NCI-H2196 treated with DMSO at 0.1 percent for 48 hours (cell line): ENCODE results near the gene CHD5.

Source experiments
- DNase-seq: peaks from one replicate; lab custom pipeline; 2025; ENCODE audit not compliant: unreplicated experiment; lab: John Stamatoyannopoulos, UW

CHD5 gene

GRCh38 chr1:6157132-6157527 lies 23.0 kb downstream of the CHD5 start:
- DNase-seq: no peak

- no peak for DNase-seq
Observed at GRCh38 chr1:6154525-6155319, 25.4 kb downstream of the CHD5 start.

- DNase-seq: no peak
Observed at GRCh38 chr1:6152882-6153281, 27.2 kb downstream of the CHD5 start.

- DNase-seq: no peak
Observed at GRCh38 chr1:6152181-6152580, 27.9 kb downstream of the CHD5 start.

GRCh38 chr1:6151291-6151822 lies 28.8 kb downstream of the CHD5 start:
- no peak for DNase-seq

- no peak for DNase-seq
Observed at GRCh38 chr1:6150006-6150938, 29.8 kb downstream of the CHD5 start.

- DNase-seq: no peak
Observed at GRCh38 chr1:6149597-6149996, 30.5 kb downstream of the CHD5 start.

GRCh38 chr1:6148497-6149241 lies 31.5 kb downstream of the CHD5 start:
- no peak for DNase-seq

GRCh38 chr1:6145864-6146410 lies 34.2 kb downstream of the CHD5 start:
- DNase-seq: no peak

- no peak for DNase-seq
Observed at GRCh38 chr1:6145396-6145750, 34.7 kb downstream of the CHD5 start.

GRCh38 chr1:6144647-6145395 lies 35.3 kb downstream of the CHD5 start:
- DNase-seq: no peak

GRCh38 chr1:6144175-6144574 lies 35.9 kb downstream of the CHD5 start:
- no peak for DNase-seq

GRCh38 chr1:6143395-6143794 lies 36.7 kb downstream of the CHD5 start:
- no peak for DNase-seq

- DNase-seq: no peak
Observed at GRCh38 chr1:6142734-6143133, 37.4 kb downstream of the CHD5 start.

- no peak for DNase-seq
Observed at GRCh38 chr1:6142036-6142621, 38.0 kb downstream of the CHD5 start.

GRCh38 chr1:6141592-6141991 lies 38.5 kb downstream of the CHD5 start:
- DNase-seq: no peak

GRCh38 chr1:6140413-6140812 lies 39.7 kb downstream of the CHD5 start:
- no peak for DNase-seq

- no peak for DNase-seq
Observed at GRCh38 chr1:6137758-6138157, 42.4 kb downstream of the CHD5 start.

GRCh38 chr1:6136516-6137220 lies 43.5 kb downstream of the CHD5 start:
- DNase-seq: no peak
